Measurements from ENCODE around the gene NFS1. TPM values are rescaled to one million over a fixed set of nuclear protein-coding genes. Genes with fewer than 3 reads are reported as not detected.
A peak's percentile ranks its signal among the peaks of the same experiment; 100 is the strongest.

The NFS1 gene
- polyA plus RNA-seq, 1 of the 3 experiments (the other 2 are of a cell fraction): 75.6 TPM

DNA sequence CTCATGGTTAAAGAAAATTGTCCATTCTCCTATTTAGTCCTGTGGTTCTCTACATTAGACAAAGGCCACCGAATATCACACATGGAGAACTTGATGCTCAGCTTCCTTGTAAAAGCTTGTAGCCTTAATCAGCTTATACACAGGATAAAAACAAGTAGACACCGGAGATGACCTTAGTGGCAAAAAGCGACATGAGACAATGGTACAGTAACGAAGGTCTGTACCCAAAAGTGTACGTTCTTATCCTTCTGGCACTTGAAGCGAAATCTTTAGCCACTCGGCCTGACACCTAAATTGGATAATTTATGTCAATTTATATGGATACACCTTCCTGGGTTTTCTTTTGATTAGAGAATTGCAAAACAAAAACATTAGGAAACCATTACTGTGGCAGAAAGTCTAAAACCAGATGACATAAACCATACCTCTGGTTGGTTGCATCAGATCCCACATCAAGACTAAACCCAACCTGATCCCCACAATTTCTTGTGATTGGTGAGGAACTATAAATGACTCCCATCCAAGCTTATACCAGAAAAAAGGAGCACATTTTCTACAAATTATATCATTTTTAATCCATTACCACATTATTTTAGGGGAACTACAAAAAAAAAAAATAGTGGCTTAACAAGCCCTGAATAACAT is 36.8 kb upstream of the NFS1 start:
- TF ChIP-seq, protein P1, sequence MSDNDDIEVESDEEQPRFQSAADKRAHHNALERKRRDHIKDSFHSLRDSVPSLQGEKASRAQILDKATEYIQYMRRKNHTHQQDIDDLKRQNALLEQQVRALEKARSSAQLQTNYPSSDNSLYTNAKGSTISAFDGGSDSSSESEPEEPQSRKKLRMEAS (IDR thresholded peaks at IDR 0.05; ENCODE audit: low read depth): no peak
- TF ChIP-seq GABPA (IDR thresholded peaks at IDR 0.05; ENCODE audit: low read depth): no peak
- TF ChIP-seq, protein P2, sequence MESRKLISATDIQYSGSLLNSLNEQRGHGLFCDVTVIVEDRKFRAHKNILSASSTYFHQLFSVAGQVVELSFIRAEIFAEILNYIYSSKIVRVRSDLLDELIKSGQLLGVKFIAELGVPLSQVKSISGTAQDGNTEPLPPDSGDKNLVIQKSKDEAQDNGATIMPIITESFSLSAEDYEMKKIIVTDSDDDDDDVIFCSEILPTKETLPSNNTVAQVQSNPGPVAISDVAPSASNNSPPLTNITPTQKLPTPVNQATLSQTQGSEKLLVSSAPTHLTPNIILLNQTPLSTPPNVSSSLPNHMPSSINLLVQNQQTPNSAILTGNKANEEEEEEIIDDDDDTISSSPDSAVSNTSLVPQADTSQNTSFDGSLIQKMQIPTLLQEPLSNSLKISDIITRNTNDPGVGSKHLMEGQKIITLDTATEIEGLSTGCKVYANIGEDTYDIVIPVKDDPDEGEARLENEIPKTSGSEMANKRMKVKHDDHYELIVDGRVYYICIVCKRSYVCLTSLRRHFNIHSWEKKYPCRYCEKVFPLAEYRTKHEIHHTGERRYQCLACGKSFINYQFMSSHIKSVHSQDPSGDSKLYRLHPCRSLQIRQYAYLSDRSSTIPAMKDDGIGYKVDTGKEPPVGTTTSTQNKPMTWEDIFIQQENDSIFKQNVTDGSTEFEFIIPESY (IDR thresholded peaks at IDR 0.05; ENCODE audit: borderline replicate concordance, low read depth): no peak
- TF ChIP-seq ELF1 (IDR thresholded peaks at IDR 0.05): no peak
- TF ChIP-seq, protein P3, sequence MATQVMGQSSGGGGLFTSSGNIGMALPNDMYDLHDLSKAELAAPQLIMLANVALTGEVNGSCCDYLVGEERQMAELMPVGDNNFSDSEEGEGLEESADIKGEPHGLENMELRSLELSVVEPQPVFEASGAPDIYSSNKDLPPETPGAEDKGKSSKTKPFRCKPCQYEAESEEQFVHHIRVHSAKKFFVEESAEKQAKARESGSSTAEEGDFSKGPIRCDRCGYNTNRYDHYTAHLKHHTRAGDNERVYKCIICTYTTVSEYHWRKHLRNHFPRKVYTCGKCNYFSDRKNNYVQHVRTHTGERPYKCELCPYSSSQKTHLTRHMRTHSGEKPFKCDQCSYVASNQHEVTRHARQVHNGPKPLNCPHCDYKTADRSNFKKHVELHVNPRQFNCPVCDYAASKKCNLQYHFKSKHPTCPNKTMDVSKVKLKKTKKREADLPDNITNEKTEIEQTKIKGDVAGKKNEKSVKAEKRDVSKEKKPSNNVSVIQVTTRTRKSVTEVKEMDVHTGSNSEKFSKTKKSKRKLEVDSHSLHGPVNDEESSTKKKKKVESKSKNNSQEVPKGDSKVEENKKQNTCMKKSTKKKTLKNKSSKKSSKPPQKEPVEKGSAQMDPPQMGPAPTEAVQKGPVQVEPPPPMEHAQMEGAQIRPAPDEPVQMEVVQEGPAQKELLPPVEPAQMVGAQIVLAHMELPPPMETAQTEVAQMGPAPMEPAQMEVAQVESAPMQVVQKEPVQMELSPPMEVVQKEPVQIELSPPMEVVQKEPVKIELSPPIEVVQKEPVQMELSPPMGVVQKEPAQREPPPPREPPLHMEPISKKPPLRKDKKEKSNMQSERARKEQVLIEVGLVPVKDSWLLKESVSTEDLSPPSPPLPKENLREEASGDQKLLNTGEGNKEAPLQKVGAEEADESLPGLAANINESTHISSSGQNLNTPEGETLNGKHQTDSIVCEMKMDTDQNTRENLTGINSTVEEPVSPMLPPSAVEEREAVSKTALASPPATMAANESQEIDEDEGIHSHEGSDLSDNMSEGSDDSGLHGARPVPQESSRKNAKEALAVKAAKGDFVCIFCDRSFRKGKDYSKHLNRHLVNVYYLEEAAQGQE (IDR thresholded peaks at IDR 0.05; ENCODE audit: low read depth, low read length): no peak
- TF ChIP-seq, protein P4, sequence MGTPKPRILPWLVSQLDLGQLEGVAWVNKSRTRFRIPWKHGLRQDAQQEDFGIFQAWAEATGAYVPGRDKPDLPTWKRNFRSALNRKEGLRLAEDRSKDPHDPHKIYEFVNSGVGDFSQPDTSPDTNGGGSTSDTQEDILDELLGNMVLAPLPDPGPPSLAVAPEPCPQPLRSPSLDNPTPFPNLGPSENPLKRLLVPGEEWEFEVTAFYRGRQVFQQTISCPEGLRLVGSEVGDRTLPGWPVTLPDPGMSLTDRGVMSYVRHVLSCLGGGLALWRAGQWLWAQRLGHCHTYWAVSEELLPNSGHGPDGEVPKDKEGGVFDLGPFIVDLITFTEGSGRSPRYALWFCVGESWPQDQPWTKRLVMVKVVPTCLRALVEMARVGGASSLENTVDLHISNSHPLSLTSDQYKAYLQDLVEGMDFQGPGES (IDR thresholded peaks at IDR 0.05; ENCODE audit: low read depth, low read length): no peak
- no peak for TF ChIP-seq SMC3 (IDR thresholded peaks at IDR 0.05; ENCODE audit: low read depth, low read length)
- no peak for TF ChIP-seq RAD21 (IDR thresholded peaks at IDR 0.05; ENCODE audit: low read length)
- no peak for TF ChIP-seq MEF2A (IDR thresholded peaks at IDR 0.05; ENCODE audit: borderline replicate concordance, low read depth)
- TF ChIP-seq JUND (IDR thresholded peaks at IDR 0.05): no peak
- no peak for TF ChIP-seq EZH2phosphoT487 (IDR thresholded peaks at IDR 0.05; ENCODE audit: borderline replicate concordance, low read depth)
- TF ChIP-seq, protein P5, sequence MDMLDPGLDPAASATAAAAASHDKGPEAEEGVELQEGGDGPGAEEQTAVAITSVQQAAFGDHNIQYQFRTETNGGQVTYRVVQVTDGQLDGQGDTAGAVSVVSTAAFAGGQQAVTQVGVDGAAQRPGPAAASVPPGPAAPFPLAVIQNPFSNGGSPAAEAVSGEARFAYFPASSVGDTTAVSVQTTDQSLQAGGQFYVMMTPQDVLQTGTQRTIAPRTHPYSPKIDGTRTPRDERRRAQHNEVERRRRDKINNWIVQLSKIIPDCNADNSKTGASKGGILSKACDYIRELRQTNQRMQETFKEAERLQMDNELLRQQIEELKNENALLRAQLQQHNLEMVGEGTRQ (IDR thresholded peaks at IDR 0.05; ENCODE audit: borderline replicate concordance, low read depth, low read length): no peak
- no peak for TF ChIP-seq TAF1 (IDR thresholded peaks at IDR 0.05; ENCODE audit: borderline replicate concordance, low read depth, low read length)
- ChIA-PET CTCF (interaction anchor here (2.9 kb wide), 1 partner anchor 149 kb away, joined by 14 read pairs; no protein-coding TSS in a partner anchor), POLR2A (interaction anchor here (1.2 kb wide), 1 partner anchor 19 kb away, joined by 4 read pairs; no protein-coding TSS in a partner anchor)
- Histone ChIP-seq H3K36me3 (replicated peaks in 1 of 2; ENCODE audit: control insufficient read depth in 1 of 2, insufficient read depth in 2 of 2, low read length in 1 of 2) (peaks cover 81 to 97% of the 10 kb centered on the region in 2 experiments), H3F3A (replicated peaks; ENCODE audit: insufficient read depth) (peaks cover 32% of the 10 kb centered on the region), H3K9me3 (no peaks in the 10 kb centered on the region), H3K79me2 (ENCODE audit: insufficient read depth) (peaks cover 100% of the 10 kb centered on the region), H3K9ac (no peak overlapping the region), H3K4me1 (ENCODE audit: control insufficient read depth in 1 of 2, insufficient read depth in 2 of 2, low read depth in 1 of 2, low read length in 1 of 2) (peaks cover 14 to 24% of the 10 kb centered on the region in 2 experiments; a peak in 3 of 4 replicates), H4K20me1 (ENCODE audit: insufficient read depth) (peaks cover 100% of the 10 kb centered on the region), H3K4me3 (ENCODE audit: low read depth in 2 of 2, low read length in 1 of 2) (no peak overlapping the region), H3K27me3 (ENCODE audit: insufficient read depth) (no peaks in the 10 kb centered on the region), H3K4me2 (peak overlapping the region; percentile 31; the same call in 1 of the 2 replicates), H3K9me2 (no peaks in the 10 kb centered on the region), H3K27ac (ENCODE audit: low read depth in 2 of 2, low read length in 1 of 2) (no peak overlapping the region), H2AFZ (ENCODE audit: low read depth) (no peak overlapping the region)
- 81% methylated on average over 7 of the region's 7 CpGs for WGBS (ENCODE audit: low lambda C conversion rate)
- DNase-seq: no peak
